SIG-M5 (cell line): Measurements from ENCODE around the gene RNF214.

ENCODE experiments used
- DNase-seq: peaks from one replicate; lab custom pipeline; 2025; lab: John Stamatoyannopoulos, UW

RNF214 gene

GRCh38 chr11:117282956-117283355 lies 50.5 kb downstream of the RNF214 start:
- DNase-seq = no peak

- DNase-seq = no peak
These were observed 51.6 kb downstream of the RNF214 start for GRCh38 chr11:117284053-117284452.

- DNase-seq = no peak
These were observed 54.1 kb downstream of the RNF214 start for GRCh38 chr11:117286588-117286987.

- no peak for DNase-seq
These were observed 55.2 kb downstream of the RNF214 start for GRCh38 chr11:117287668-117288067.

- DNase-seq = no peak
These were observed 57.3 kb downstream of the RNF214 start for GRCh38 chr11:117289795-117290194.

GRCh38 chr11:117290809-117291396 lies 58.4 kb downstream of the RNF214 start, which contains the start of gene BACE1-AS:
Gene BACE1-AS, plus strand, starts transcription at chr11:117291346.
- DNase-seq = no peak

- no peak for DNase-seq
These were observed 60.1 kb downstream of the RNF214 start for GRCh38 chr11:117292616-117293015.

- no peak for DNase-seq
These were observed 63.1 kb downstream of the RNF214 start for GRCh38 chr11:117295438-117296137.

- no peak for DNase-seq
These were observed 64.4 kb downstream of the RNF214 start for GRCh38 chr11:117296881-117297280.

GRCh38 chr11:117298195-117298594 lies 65.7 kb downstream of the RNF214 start:
- no peak for DNase-seq

- no peak for DNase-seq
These were observed 67.1 kb downstream of the RNF214 start for GRCh38 chr11:117299351-117300282.

- DNase-seq = no peak
These were observed 67.8 kb downstream of the RNF214 start for GRCh38 chr11:117300283-117300663.

- DNase-seq = no peak
These were observed 68.3 kb downstream of the RNF214 start for GRCh38 chr11:117300773-117301172.

GRCh38 chr11:117302228-117302627 lies 69.8 kb downstream of the RNF214 start:
- no peak for DNase-seq

GRCh38 chr11:117303101-117303500 lies 70.6 kb downstream of the RNF214 start:
- DNase-seq = no peak

GRCh38 chr11:117303646-117304315 lies 71.3 kb downstream of the RNF214 start:
- no peak for DNase-seq

- no peak for DNase-seq
These were observed 72.7 kb downstream of the RNF214 start for GRCh38 chr11:117305145-117305544.

- no peak for DNase-seq
These were observed 76.8 kb downstream of the RNF214 start for GRCh38 chr11:117309310-117309709.

- DNase-seq = no peak
These were observed 80.6 kb downstream of the RNF214 start for GRCh38 chr11:117313091-117313490.

- DNase-seq = no peak
These were observed 81.6 kb downstream of the RNF214 start for GRCh38 chr11:117313828-117314768.

- DNase-seq = no peak
These were observed 82.4 kb downstream of the RNF214 start for GRCh38 chr11:117314840-117315239.
